Muscle of leg (tissue), 11 donors: Measurements from ENCODE around the gene TRIM36. TPM values are rescaled to one million over a fixed set of nuclear protein-coding genes. Genes with fewer than 3 reads are reported as not detected.

Experiments
- DNase-seq: peaks from one replicate; pipeline ENCODE4 v3.0.0; 2013
- H3K27ac ChIP-seq: one replicate; pipeline ENCODE4 v1.5.1; 2013; ENCODE audit warnings: mild to moderate bottlenecking, low read length, control low read depth
- H3K27me3 ChIP-seq: one replicate; pipeline ENCODE4 v1.6.1; 2013; ENCODE audit warnings: low read length; ENCODE audit not compliant: control insufficient read depth, insufficient read depth
- H3K36me3 ChIP-seq: one replicate; pipeline ENCODE4 v1.6.1; 2013; ENCODE audit warnings: low read length; ENCODE audit not compliant: control insufficient read depth, insufficient read depth
- H3K4me1 ChIP-seq: one replicate; pipeline ENCODE4 v1.6.1; 2013; ENCODE audit warnings: low read length; ENCODE audit not compliant: control insufficient read depth, insufficient read depth
- H3K4me3 ChIP-seq: one replicate; pipeline ENCODE4 v1.5.1; 2013; ENCODE audit warnings: low read length, control low read depth
- H3K9me3 ChIP-seq: replicated peaks from 2 replicates; pipeline ENCODE4 v1.6.1; 2013; ENCODE audit warnings: low read depth, low read length; ENCODE audit not compliant: control insufficient read depth
- WGBS: methylation state at CpG from one replicate; pipeline ENCODE4 v1.1.5; 2013; ENCODE audit warnings: missing lambda C conversion rate; ENCODE audit not compliant: insufficient coverage; 5-methylcytosine and 5-hydroxymethylcytosine counted together
- polyA plus RNA-seq, 8 donors: library from polyadenylated mRNA; unstranded; fragments of 120-200 nt; gene quantifications; one replicate each; pipeline versions ENCODE4 v1.2.1 to v1.2.3, GENCODE V29; 2013; ENCODE audit warnings: inconsistent platforms in 1 of 8, low replicate concordance in 1 of 8; ENCODE audit not compliant: insufficient read length in 8 of 8, insufficient read depth in 1 of 8
- total RNA-seq: library from RNA; stranded (reverse); fragments of 120-200 nt; gene quantifications from one replicate; pipeline ENCODE4 v1.2.4, GENCODE V29; 2013

TRIM36 gene
- total and polyA plus RNA-seq, 9 donors, result 1.8 to 3.4 (median 2.7) TPM

DNA sequence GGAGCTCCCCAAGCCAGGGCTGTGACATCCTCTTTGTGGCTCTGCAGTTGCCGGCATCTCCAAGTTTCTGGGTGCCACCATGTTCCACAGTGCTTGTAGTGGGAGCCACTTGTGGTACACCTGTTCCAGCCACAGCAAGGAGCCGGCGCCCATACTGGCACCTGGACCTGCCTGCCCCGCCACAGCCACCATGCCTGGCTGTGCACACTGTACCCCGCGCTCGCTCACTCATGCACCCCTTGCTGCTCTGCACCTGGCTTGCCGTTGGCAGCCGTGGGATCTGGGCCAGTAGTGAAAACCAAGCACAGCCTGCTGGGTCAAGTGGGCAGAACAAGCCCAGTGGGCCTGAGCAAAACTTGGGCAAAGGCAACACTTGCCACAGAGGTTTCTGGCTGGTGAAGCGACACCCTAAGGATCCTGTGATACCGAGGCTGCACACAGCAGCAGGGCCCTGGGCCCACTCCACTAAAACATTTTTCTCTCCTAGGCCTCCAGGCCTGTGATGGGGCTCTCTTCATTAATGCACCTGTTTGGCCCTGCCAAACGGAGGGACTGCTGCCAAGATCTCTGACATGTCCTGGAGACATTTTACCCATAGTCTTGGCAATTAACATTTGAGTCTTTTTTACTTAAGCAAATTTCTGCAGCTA, 2.8 kb downstream of the TRIM36 start:
- Histone ChIP-seq H3K4me3 (no peak overlapping the region), H3K36me3 (no peaks in the 10 kb centered on the region), H3K27ac (no peak overlapping the region), H3K9me3 (no peaks in the 10 kb centered on the region), H3K27me3 (peaks cover 29% of the 10 kb centered on the region), H3K4me1 (peaks cover 13% of the 10 kb centered on the region)
- DNase-seq, result no peak
- WGBS, result 94% methylated on average over 12 of the region's 12 CpGs

- H3K9me3 ChIP-seq, result no peaks in the 10 kb centered on the region
- DNase-seq, result no peak
- WGBS, result 69% methylated on average over 4 of the region's 5 CpGs
- no peak overlapping the region for H3K27ac ChIP-seq
- peaks cover 13% of the 10 kb centered on the region for H3K4me1 ChIP-seq
- H3K27me3 ChIP-seq, result peaks cover 24% of the 10 kb centered on the region
- no peaks in the 10 kb centered on the region for H3K36me3 ChIP-seq
- H3K4me3 ChIP-seq, result no peak overlapping the region
Measured at GRCh38 chr5:115165790-115166189, 3.9 kb downstream of the TRIM36 start.

DNA sequence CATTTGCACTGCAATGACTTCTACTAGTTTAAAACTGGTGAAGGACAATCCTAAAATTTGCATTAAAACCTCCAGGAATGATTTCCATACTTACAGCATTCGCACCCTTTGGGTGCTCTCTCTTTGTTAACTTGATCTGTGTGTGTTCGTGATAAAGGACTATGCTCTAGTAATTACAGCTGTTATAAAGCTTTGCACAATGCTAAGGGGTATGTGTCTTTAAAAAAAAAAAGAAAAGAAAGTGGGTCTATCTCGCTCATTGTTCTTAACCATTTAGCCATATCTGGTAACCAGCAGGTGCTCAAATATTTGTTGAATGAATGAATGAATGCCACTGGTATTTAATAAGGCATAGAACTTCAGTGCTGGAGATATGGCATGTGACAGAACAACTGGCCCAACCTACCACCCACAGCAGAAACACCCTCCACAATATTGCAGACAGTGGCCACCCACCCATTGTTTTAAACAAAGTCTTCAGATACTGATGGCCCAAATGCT, 8.7 kb downstream of the TRIM36 start:
- no CpG with 5 or more reads among the region's 3 CpGs for WGBS
- DNase-seq, result no peak
- Histone ChIP-seq H3K4me3 (no peak overlapping the region), H3K4me1 (no peaks in the 10 kb centered on the region), H3K27me3 (no peaks in the 10 kb centered on the region), H3K27ac (no peak overlapping the region), H3K36me3 (no peaks in the 10 kb centered on the region), H3K9me3 (no peaks in the 10 kb centered on the region)

DNA sequence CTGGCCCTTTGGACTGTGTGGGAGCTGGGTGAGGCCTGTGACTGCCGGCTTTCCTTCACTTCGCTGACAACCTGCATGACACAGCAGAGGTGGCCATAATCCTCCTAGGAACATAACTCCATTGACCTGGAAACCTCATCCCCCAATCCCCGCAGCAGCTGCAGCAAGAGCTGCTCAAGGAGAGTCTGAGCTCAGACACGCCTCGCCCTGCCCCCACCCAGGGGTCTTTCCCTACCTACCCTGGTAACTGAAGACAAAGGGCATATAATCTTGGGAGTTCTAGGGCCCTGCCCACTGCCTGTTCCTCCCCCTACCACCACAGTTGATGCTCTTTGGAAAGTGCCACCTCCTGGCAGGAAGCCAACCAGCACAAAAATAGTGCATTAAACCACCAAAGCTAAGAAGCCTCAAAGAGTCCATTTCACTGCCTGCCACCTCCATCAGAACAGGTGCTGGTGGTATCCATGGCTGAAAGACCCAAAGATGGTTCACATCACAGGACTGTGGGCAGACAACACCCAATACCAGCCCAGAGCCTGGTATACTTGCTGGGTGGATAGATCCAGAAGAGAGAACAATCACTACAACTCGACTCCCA, 18.4 kb downstream of the TRIM36 start:
- Histone ChIP-seq H3K27ac (no peak overlapping the region), H3K36me3 (no peaks in the 10 kb centered on the region), H3K9me3 (no peaks in the 10 kb centered on the region), H3K4me1 (no peaks in the 10 kb centered on the region), H3K27me3 (no peaks in the 10 kb centered on the region), H3K4me3 (no peak overlapping the region)
- WGBS, result 89% methylated on average over 3 of the region's 6 CpGs
- DNase-seq, result no peak

- WGBS, result 74% methylated on average over 2 of the region's 5 CpGs
- Histone ChIP-seq H3K4me3 (no peak overlapping the region), H3K9me3 (no peaks in the 10 kb centered on the region), H3K4me1 (no peaks in the 10 kb centered on the region), H3K36me3 (no peaks in the 10 kb centered on the region), H3K27me3 (no peaks in the 10 kb centered on the region), H3K27ac (no peak overlapping the region)
- DNase-seq, result no peak
Measured at GRCh38 chr5:115150512-115150911, 19.2 kb downstream of the TRIM36 start.

- no peaks in the 10 kb centered on the region for H3K36me3 ChIP-seq
- H3K4me3 ChIP-seq, result no peak overlapping the region
- H3K4me1 ChIP-seq, result no peaks in the 10 kb centered on the region
- H3K9me3 ChIP-seq, result no peaks in the 10 kb centered on the region
- no peak overlapping the region for H3K27ac ChIP-seq
- H3K27me3 ChIP-seq, result no peaks in the 10 kb centered on the region
- no peak for DNase-seq
- 71% methylated on average over 2 of the region's 5 CpGs for WGBS
Measured at GRCh38 chr5:115147052-115147451, 22.7 kb downstream of the TRIM36 start.

- H3K4me1 ChIP-seq, result no peaks in the 10 kb centered on the region
- H3K9me3 ChIP-seq, result no peaks in the 10 kb centered on the region
- H3K4me3 ChIP-seq, result no peak overlapping the region
- no peak overlapping the region for H3K27ac ChIP-seq
- H3K27me3 ChIP-seq, result no peaks in the 10 kb centered on the region
- H3K36me3 ChIP-seq, result no peaks in the 10 kb centered on the region
- WGBS, result no CpG with 5 or more reads among the region's 2 CpGs
- no peak for DNase-seq
Measured at GRCh38 chr5:115136294-115136693, 33.4 kb downstream of the TRIM36 start.

GRCh38 chr5:115132465-115132864, 37.2 kb downstream of the TRIM36 start:
- H3K4me3 ChIP-seq, result no peak overlapping the region
- no peaks in the 10 kb centered on the region for H3K27me3 ChIP-seq
- 11% methylated on average over 1 of the region's 2 CpGs for WGBS
- peak; percentile 26 for DNase-seq
- H3K9me3 ChIP-seq, result no peaks in the 10 kb centered on the region
- no peaks in the 10 kb centered on the region for H3K36me3 ChIP-seq
- no peak overlapping the region for H3K27ac ChIP-seq
- no peaks in the 10 kb centered on the region for H3K4me1 ChIP-seq

- no peaks in the 10 kb centered on the region for H3K27me3 ChIP-seq
- H3K27ac ChIP-seq, result no peak overlapping the region
- no CpG with 5 or more reads among the region's 5 CpGs for WGBS
- no peak for DNase-seq
- H3K9me3 ChIP-seq, result no peaks in the 10 kb centered on the region
- no peaks in the 10 kb centered on the region for H3K4me1 ChIP-seq
- H3K4me3 ChIP-seq, result no peak overlapping the region
- H3K36me3 ChIP-seq, result no peaks in the 10 kb centered on the region
Measured at GRCh38 chr5:115126303-115126702, 43.4 kb downstream of the TRIM36 start.

DNA sequence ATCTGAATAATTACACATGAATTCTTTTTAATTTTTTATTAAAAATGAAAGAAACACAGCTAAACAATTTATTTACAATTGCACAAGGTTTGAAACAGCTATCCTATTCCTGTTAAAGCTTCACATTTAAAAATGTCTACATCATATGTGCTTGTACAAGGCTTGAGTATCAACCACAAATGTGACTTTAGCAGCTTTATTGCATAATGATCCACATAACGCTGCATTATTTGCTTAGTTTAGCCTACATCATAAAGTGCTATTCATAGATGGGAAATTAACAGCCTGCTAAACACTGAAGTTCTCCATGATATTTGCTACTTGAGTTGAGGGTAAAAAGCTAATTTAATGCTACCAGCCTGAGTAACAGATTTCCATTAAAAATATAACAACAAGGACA, 45.0 kb downstream of the TRIM36 start:
- H3K27ac ChIP-seq, result no peak overlapping the region
- no peaks in the 10 kb centered on the region for H3K9me3 ChIP-seq
- H3K27me3 ChIP-seq, result no peaks in the 10 kb centered on the region
- H3K4me1 ChIP-seq, result no peaks in the 10 kb centered on the region
- no peak for DNase-seq
- H3K4me3 ChIP-seq, result no peak overlapping the region
- H3K36me3 ChIP-seq, result no peaks in the 10 kb centered on the region
- no CpG with 5 or more reads among the region's 1 CpG for WGBS
